ENCODE results near the gene FCGBP.

Gene FCGBP

DNA sequence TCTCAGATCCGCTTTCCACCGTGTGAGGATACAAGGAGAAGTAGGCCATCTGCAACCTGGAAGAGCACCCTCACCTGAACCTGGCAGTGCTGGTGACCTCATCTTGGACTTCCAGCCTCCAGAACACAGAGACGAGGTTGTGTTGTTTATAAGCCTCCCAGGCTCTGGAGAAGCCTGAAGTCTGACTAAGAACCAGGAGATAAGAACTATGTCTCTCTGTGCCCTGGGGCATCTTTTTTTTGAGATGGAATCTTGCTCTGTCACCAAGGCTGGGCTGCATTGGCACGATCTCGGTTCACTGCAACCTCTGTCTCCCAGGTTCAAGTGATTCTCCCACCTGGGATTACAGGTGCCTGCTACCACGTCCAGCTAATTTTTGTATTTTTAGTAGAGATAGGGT lies 14.5 kb downstream of the FCGBP start:
- DNase-seq (ENCODE audit: low read depth), result no peak
- TF ChIP-seq, protein P1, sequence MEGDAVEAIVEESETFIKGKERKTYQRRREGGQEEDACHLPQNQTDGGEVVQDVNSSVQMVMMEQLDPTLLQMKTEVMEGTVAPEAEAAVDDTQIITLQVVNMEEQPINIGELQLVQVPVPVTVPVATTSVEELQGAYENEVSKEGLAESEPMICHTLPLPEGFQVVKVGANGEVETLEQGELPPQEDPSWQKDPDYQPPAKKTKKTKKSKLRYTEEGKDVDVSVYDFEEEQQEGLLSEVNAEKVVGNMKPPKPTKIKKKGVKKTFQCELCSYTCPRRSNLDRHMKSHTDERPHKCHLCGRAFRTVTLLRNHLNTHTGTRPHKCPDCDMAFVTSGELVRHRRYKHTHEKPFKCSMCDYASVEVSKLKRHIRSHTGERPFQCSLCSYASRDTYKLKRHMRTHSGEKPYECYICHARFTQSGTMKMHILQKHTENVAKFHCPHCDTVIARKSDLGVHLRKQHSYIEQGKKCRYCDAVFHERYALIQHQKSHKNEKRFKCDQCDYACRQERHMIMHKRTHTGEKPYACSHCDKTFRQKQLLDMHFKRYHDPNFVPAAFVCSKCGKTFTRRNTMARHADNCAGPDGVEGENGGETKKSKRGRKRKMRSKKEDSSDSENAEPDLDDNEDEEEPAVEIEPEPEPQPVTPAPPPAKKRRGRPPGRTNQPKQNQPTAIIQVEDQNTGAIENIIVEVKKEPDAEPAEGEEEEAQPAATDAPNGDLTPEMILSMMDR (conservative IDR thresholded peaks at IDR 0.05; ENCODE audit: control insufficient read depth, insufficient read depth, low read depth, low read length), result no peak
- no peak overlapping the region for H3K4me3 ChIP-seq (ENCODE audit: control insufficient read depth, low read depth, low read length)

DNA sequence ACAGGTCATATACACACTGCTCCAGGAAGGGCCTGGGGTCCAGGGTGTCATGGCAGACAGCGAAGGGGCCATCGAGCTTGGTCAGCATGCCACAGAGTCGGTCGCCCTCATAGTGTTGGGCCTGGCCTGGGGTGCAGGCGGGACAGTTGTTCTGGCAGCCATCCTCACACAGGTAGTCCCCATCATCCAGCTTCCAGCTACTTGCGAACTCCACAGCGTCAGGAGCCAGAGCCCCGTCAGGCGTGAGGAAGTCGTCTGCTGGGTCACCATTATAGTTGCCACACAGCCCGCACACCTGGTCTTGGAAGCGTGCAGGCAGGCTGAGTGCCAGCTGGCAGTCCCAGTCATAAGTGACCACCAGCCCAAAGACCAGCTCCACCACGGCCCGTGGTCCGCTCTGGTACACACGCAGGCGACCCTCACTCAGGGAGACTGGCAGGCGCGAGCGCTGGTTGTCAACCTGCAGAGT lies 16.2 kb downstream of the FCGBP start:
- no peak for DNase-seq (ENCODE audit: low read depth)
- H3K4me3 ChIP-seq (ENCODE audit: control insufficient read depth, low read depth, low read length), result no peak overlapping the region
- TF ChIP-seq, protein P1 (conservative IDR thresholded peaks at IDR 0.05; ENCODE audit: control insufficient read depth, insufficient read depth, low read depth, low read length), result no peak

DNA sequence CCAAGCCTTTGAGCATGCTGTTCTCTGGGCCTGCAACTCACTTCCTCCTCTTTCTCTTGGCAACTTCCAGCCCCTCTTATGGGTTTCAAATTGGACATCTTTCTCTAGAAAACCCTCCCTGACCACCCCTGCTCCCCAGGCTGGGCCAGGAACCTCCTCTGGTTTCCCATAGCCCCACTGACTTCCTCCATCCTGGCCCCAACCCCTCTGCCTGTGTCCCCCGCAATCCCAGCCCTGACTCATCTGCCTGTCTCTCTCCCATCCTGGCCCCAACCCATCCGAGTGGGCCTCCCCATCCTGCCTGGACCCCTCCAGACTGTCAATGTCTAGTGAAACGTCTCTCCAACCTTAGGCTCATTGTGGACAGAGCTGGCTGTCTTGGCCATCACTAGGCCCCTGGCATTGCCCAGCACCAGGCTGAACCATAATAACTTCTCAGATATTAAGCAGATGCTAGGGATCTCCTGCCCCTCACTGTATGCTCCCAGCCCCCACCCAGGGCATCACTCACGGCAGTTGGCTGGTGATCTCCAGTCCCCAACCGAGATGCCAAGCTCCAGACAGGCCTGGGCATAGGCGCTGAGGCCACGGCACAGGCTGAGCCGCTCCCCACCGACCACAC lies 16.8 kb downstream of the FCGBP start:
- DNase-seq (ENCODE audit: low read depth), result no peak
- H3K4me3 ChIP-seq (ENCODE audit: control insufficient read depth, low read depth, low read length), result no peak overlapping the region
- TF ChIP-seq, protein P1 (conservative IDR thresholded peaks at IDR 0.05; ENCODE audit: control insufficient read depth, insufficient read depth, low read depth, low read length), result no peak

DNA sequence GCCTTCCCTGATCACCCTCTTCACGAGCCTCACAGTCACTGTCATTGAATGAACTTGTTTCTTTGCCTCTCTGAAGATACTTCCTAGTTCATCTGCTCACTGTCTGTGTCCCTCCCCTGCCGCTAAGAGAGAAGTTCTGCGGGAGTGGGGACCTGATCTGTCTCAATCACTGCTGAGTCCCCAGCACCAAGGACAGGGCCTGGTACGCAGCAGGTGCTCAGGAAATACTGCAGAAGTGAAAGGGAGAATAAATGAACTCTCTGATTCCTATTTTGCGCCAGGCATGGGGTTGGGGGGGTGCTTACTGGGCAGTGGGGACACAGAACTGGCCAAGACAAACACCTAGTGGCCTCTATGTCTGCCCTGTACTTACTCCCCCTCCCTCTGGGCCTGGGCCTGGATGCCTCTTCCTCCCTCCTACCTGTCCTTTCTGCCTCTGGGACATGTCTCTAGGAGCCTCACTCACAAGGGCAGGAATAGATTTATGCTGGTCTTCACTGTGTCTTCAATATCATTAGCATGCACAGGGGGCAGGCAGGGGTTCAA lies 17.5 kb downstream of the FCGBP start:
- H3K4me3 ChIP-seq (ENCODE audit: control insufficient read depth, low read depth, low read length), result no peak overlapping the region
- DNase-seq (ENCODE audit: low read depth), result no peak
- TF ChIP-seq, protein P1 (conservative IDR thresholded peaks at IDR 0.05; ENCODE audit: control insufficient read depth, insufficient read depth, low read depth, low read length), result no peak

DNA sequence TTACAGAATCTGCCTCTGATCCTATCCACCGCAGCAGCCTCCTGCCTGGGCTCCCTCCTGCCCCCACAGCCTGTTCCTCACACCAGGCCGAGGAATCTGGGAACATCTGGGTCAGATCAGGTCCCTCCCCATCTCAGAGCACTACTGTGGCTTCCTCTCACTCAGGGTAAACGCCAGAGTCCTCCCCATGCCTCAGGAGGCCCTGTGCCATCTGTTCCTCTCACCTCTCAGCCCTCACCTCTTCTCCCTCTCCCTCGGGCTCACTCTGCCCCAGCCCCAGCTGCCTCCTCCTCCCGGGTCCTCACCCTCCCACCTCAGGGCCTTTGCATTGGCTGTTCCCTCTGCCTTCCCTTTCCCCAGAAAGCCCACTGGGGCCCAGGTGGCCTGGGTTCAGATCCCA lies 18.2 kb downstream of the FCGBP start:
- TF ChIP-seq, protein P1 (conservative IDR thresholded peaks at IDR 0.05; ENCODE audit: control insufficient read depth, insufficient read depth, low read depth, low read length), result no peak
- H3K4me3 ChIP-seq (ENCODE audit: control insufficient read depth, low read depth, low read length), result no peak overlapping the region
- no peak for DNase-seq (ENCODE audit: low read depth)

DNA sequence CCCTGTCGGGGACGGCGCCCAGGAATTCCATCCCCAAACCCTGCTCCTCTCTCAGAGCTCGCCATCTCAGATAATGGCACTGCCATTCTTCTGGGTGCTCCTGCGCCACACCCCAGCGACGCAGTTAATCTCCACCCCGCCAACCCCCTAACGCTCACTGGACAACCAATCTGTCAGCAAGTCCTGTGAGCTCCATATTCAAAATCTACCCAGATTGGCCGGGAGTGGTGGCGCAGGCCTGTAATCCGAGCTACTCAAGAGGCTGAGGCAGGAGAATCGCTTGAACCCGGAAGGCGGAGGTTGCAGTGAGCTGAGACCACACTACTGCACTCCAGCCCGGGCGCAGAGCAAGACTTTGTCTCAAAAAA lies 18.6 kb downstream of the FCGBP start:
- DNase-seq (ENCODE audit: low read depth), result no peak
- TF ChIP-seq, protein P1 (conservative IDR thresholded peaks at IDR 0.05; ENCODE audit: control insufficient read depth, insufficient read depth, low read depth, low read length), result no peak
- no peak overlapping the region for H3K4me3 ChIP-seq (ENCODE audit: control insufficient read depth, low read depth, low read length)
